ENCODE measurements around the gene TAF1D.
A peak's percentile ranks its signal among the peaks of the same experiment; 100 is the strongest.
"Not testable (repeated sequence)": the region's sequence is repeated elsewhere in the genome, so short reads cannot be mapped to it uniquely, and the experiment has no call there.

TAF1D gene, protein sequence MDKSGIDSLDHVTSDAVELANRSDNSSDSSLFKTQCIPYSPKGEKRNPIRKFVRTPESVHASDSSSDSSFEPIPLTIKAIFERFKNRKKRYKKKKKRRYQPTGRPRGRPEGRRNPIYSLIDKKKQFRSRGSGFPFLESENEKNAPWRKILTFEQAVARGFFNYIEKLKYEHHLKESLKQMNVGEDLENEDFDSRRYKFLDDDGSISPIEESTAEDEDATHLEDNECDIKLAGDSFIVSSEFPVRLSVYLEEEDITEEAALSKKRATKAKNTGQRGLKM

GRCh38 chr11:93741094-93741881 is at the start of gene TAF1D, which contains the start of gene C11orf54:
TAF1D (minus strand) TSS chr11:93741495; CDS start chr11:93739304, 2,191 bp downstream.
C11orf54 (plus strand) TSS chr11:93741672; CDS start chr11:93747394, 5,722 bp downstream.
- DNase-seq = peak; percentile 97

GRCh38 chr11:93784935-93785360 is 43.7 kb upstream of the TAF1D start:
- DNase-seq = no peak

DNA sequence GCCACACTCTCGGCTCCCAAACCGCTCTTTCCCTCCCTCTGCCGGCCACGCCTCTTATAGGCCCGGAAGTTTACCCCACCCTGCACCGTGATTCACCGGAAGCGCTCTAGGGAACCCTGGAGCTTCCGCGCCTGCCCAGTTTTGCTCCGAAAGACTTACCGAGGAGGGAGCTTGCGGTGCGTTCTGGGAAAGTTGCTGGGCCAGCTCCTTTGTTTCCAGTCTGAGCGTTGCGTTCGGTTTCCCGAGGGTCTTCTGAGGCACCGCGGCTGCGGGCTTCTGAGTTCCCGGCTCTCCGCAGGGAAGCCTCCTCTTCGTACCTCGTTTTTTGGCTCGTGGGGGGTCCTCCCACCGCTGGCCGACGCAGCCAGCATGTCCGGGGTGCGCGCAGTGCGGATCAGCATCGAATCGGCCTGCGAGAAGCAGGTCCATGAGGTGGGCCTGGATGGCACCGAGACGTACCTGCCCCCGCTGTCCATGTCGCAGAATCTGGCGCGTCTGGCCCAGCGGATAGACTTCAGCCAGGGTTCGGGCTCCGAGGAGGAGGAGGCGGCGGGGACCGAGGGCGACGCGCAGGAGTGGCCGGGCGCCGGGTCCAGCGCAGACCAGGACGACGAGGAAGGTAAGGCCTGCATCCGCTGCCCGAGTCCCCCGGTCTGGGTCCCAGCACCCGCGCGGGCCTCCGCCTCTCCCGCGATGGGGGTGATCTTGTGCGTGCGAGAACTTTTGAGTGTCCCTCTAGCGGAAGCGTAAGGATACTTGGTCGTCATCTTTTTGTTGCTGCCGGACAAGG is 43.0 kb upstream of the TAF1D start, which contains the start of gene MED17:
Gene MED17 (plus strand): TSS at position 138 of the 790 bp plus-strand sequence. CDS start 232 bp downstream, at position 370.
- DNase-seq = peak; percentile 95

GRCh38 chr11:93783765-93784144 is 42.5 kb upstream of the TAF1D start:
- no peak for DNase-seq

DNA sequence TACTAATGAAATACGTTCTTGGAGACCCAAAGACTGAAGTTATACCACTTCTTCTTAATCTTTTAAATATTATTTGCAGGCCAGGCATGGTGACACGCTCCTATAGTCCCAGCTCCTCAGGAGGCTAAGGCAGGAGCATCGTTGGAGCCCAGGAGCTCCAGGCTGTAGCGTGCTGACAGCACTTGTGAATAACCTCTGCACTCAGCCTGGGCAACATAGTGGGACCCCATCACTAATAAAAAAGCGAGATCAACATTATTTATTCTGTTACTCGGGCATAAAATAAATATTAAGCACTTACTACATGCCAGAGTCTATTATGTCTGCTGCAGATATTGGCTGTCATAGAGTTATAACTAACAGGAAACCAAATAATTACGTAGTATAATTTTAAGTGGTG is 42.1 kb upstream of the TAF1D start:
- no peak for DNase-seq

DNA sequence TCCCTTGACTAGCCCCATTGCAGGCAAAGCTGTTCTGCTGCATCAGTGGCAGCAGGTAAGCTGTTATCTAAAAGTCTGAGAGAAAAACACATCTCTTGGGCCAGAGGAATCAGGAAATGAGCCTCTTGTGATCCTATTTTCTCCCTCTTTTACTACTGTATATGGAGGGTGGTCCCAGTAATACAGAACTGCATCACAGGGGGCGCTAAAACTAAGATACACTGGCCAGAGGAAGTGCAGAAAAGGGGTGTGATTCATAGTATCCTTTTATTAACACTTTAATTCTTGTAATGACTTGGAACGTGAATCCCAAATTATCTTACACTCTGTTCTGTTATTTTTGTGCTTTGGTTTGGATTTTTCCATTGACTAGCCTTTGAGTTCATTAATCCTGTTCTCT is 34.0 kb upstream of the TAF1D start:
- peak in 1 of 2 experiments; percentile 28 for DNase-seq

- not testable (repeated sequence) for DNase-seq
Observed at GRCh38 chr11:93774560-93774959, 33.3 kb upstream of the TAF1D start.

DNA sequence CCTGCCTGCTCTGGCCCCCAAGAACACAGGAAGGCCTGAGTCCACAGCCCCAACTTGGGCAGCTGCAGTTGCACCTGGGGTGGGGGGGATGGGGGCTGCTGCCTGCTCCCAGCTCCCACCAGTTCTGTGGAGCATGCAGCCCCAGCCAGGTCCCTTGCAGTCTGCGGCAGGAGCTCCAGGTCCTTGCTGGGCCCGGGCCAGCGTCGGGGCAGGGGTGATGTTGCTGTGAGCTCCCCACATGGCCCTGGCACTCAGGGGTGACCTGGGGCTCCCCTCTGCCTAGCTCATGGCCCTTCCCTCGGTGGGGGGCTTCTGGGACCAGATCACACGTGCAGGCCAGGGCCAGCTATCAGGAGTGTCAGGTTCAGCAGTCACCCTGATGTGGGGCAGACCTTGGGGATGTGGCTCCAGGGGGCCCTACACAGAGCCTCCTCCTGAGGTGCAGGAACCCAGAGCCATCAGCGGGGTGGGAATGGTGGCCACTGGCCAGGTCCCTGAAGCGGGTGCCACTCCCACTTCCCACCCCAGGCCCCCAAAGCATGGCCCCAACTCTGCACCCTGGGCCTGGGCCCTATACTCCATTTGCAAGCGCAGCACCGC is 32.4 kb upstream of the TAF1D start:
- DNase-seq = no peak

DNA sequence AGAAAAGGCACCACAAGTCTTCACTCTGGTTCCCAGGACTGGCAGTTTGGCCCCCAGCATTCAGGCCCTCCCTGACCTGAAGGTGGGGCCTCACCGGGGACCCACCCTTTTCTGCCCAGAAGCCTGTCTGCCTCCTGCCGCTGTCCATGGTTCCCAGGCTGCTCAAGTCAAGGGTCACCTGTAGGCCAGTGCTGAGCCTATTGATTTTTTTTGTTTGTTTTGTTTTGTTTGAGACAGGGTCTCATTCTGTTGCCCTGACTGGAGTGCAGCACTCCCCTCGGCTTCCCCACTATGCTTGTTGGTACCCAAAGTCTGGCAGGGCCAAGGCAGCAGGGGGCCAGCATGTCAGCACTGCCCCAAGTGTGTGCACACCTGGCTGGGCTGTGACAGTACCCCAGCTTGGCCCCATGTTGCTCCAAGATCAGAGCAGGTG is 31.8 kb upstream of the TAF1D start:
- DNase-seq = no peak

DNA sequence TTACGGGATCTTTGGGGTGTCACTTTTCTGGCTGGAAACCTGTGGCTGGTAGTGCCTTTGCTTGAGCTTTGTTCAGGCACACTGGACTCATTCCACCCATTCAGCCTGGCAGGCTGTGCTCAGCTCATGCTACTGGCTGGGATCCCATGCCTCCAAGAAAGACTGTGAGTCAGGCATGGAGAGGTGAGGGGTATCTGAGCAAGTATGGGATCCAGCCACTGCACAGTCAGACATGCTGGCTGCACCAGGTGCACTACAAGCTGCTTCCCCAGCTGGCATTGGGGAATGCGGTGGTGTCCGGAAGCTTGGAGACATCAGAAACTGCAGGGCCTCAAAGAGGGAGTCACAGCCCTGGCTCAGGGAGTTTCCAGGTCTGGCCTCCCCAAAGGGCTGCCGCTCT is 30.8 kb upstream of the TAF1D start:
- no peak for DNase-seq

GRCh38 chr11:93770160-93770559 is 28.9 kb upstream of the TAF1D start:
- no peak for DNase-seq

GRCh38 chr11:93767018-93767417 is 25.7 kb upstream of the TAF1D start:
- DNase-seq = no peak

- no peak for DNase-seq
Observed at GRCh38 chr11:93766504-93766903, 25.2 kb upstream of the TAF1D start.

- DNase-seq = no peak
Observed at GRCh38 chr11:93765551-93765950, 24.3 kb upstream of the TAF1D start.

GRCh38 chr11:93761910-93762309 is 20.6 kb upstream of the TAF1D start:
- no peak for DNase-seq

- not testable (repeated sequence) for DNase-seq
Observed at GRCh38 chr11:93759123-93759522, 17.8 kb upstream of the TAF1D start.

GRCh38 chr11:93757924-93758865 is 16.9 kb upstream of the TAF1D start:
- DNase-seq = no peak

DNA sequence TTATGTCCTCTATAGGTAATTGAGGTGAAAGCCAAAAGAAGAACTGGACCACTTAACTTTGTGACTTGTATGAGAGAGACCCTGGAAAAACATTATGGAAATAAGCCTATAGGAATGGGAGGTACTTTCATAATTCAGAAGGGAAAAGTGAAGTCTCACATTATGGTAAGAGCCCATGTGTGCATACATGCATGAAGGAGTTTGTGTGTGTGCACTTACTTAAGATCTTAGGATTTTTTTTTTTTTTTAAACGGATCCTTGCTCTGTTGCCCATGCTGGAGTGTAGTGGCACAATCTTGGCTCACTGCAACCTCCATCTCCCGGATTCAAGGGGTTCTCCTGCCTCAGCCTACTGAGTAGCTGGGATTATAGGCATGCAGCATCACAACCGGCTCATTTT is 16.0 kb upstream of the TAF1D start:
- DNase-seq = no peak

DNA sequence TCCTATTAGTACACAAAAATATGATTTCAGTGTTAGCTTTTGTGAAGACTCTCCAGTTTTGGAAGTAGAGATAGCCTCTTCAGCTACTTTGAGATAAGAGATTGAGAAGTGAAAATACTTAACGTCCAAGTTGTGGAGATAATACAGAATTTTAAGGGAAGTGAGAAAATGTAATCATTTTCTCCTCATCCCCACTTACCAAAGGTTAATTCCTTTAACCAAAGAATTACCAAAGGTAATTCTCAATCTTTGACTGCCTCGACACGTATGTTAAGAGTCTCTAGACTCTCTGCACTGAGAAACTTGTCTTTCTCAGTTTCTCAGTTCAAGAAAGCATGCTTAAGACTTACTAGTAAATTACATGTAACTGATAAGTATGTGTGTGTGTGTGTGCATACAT is 15.5 kb upstream of the TAF1D start:
- DNase-seq = no peak

DNA sequence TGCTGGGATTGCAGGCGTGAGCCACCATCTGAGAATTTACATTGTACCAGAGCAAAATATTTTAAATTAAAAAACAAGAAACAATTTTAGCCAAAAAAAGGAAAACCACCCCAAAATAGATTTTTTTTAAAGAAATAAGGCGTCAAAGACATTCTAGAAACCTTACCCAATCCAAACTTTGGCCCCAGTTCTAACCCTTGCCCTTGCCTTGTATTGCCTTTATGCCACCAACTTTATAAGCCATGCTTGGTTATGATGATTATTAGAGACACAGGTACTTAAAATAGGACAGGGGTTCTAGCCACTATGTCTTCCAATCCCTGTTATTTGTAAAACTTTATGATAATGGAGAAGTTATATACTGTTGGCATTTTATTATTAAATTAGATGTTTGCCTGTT is 11.9 kb upstream of the TAF1D start:
- DNase-seq = no peak

GRCh38 chr11:93751001-93751400 is 9.7 kb upstream of the TAF1D start:
- no peak for DNase-seq

- DNase-seq = no peak
Observed at GRCh38 chr11:93747122-93747521, 5.8 kb upstream of the TAF1D start.
